ENCODE data around the gene TESPA1. TPM values are rescaled to one million over a fixed set of nuclear protein-coding genes. Genes with fewer than 3 reads are reported as not detected.

TESPA1 gene
- polyA plus RNA-seq (2011; rRNA removed): not detected in 2 replicates
- polyA minus RNA-seq (2011; rRNA and poly(A)+ RNA removed): not detected in 2 replicates

DNA sequence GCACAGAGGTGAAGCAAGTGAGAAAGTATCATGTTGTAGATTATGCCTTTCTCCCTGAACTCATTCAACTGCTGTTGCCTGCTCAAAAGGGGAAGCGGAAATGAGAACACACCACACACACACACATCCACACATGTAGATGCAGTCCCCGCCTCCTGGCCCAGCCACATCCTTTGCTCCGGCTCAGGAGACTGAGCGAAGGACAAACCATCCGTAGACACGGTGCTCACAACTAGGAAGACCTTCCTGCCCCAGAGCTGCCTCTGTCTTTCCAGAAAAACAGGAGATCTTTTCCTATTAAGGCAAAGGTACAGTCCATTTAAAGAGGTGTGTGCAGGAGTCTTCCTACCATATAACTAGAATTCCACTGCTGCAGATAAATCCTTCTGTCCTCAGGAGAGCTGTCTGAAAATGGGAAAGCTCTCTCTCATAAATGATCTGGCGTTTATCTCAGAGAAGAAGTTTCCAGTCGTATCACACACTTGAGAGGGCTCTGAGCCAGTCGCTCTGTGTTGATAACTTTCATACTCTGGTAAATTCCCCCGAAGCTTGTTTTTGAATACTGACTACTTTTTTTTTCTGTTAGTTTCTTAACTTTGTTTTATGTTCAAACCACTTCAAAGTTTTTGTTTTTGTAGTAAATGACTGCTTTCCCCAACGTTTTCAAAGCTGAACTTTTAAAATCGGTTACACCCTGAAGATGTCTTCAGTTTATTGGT is at the start of gene TESPA1:
TSS of gene TESPA1 (minus strand) at position 105 of the 719 bp plus-strand sequence. CDS start 10,200 bp downstream, outside the sequence.
- POLR2A ChIA-PET: no interaction called here
- CTCF ChIA-PET: interaction anchor here (0.7 to 1.0 kb wide), 3 partner anchors 8 to 235 kb away, joined by 3 to 5 read pairs (median 3); no protein-coding TSS in a partner anchor
- no peak for DNase-seq (ENCODE audit: low read depth)
- TF ChIP-seq CTCF (IDR thresholded peaks at IDR 0.05; ENCODE audit: insufficient read depth, low read depth, low read length): no peak
- Histone ChIP-seq H3K36me3 (ENCODE audit: control insufficient read depth, insufficient read depth, low read length) (no peaks in the 10 kb centered on the region), H3K4me3 (ENCODE audit: low read depth, low read length) (no peak within 1 kb of the TSS), H3K27me3 (ENCODE audit: control insufficient read depth, insufficient read depth, low read length) (no peaks in the 10 kb centered on the region; the same call in 1 of the 2 replicates)

GRCh38 chr12:55034218-55034617 is 49.7 kb upstream of the TESPA1 start:
- no peak for TF ChIP-seq CTCF (IDR thresholded peaks at IDR 0.05; ENCODE audit: insufficient read depth, low read depth, low read length)
- DNase-seq (ENCODE audit: low read depth): no peak
- CTCF ChIA-PET: interaction anchor here (1.3 to 3.8 kb wide), 3 partner anchors 9 to 41 kb away, joined by 3 to 12 read pairs (median 3); no protein-coding TSS in a partner anchor
- no peaks in the 10 kb centered on the region for H3K36me3 ChIP-seq (ENCODE audit: control insufficient read depth, insufficient read depth, low read length)
- H3K27me3 ChIP-seq (ENCODE audit: control insufficient read depth, insufficient read depth, low read length): no peaks in the 10 kb centered on the region
- H3K4me3 ChIP-seq (ENCODE audit: low read depth, low read length): no peak overlapping the region
- POLR2A ChIA-PET: no interaction called here

- H3K36me3 ChIP-seq (ENCODE audit: control insufficient read depth, insufficient read depth, low read length): no peaks in the 10 kb centered on the region
- H3K27me3 ChIP-seq (ENCODE audit: control insufficient read depth, insufficient read depth, low read length): no peaks in the 10 kb centered on the region
- POLR2A ChIA-PET: no interaction called here
- TF ChIP-seq CTCF (IDR thresholded peaks at IDR 0.05; ENCODE audit: insufficient read depth, low read depth, low read length): no peak
- H3K4me3 ChIP-seq (ENCODE audit: low read depth, low read length): no peak overlapping the region
- DNase-seq (ENCODE audit: low read depth): no peak
- CTCF ChIA-PET: no interaction called here
Observed at GRCh38 chr12:55025508-55025907, 40.9 kb upstream of the TESPA1 start.

- DNase-seq (ENCODE audit: low read depth): no peak
- Histone ChIP-seq H3K36me3 (ENCODE audit: control insufficient read depth, insufficient read depth, low read length) (no peaks in the 10 kb centered on the region), H3K27me3 (ENCODE audit: control insufficient read depth, insufficient read depth, low read length) (no peaks in the 10 kb centered on the region), H3K4me3 (ENCODE audit: low read depth, low read length) (no peak overlapping the region)
- ChIA-PET CTCF (interaction anchor here (0.8 kb wide), 2 partner anchors 8 to 11 kb away, joined by 3 read pairs; no protein-coding TSS in a partner anchor), POLR2A (no interaction called here)
- no peak for TF ChIP-seq CTCF (IDR thresholded peaks at IDR 0.05; ENCODE audit: insufficient read depth, low read depth, low read length)
Observed at GRCh38 chr12:55024575-55024974, 40.0 kb upstream of the TESPA1 start.

DNA sequence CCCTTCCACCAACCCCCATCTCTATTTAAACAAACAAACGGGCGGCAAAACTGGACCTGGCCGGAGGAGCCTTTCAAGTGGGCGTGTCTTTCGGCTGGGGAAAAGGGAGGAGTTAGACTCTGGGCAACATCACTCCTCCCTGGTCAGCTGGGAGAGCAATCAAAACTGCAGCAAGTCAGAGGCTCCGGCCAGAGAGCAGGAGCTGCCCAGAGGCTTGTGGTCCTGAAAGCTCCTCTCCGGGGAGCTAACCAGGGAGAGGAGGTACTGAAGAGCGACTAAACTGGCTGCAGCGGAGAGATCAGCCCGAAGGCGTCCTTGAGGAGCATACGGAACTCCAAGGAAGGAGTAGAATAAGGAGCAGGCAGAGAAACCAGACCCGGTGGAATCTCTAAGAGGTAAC is 35.2 kb upstream of the TESPA1 start, which contains the start of gene NEUROD4:
TSS of gene NEUROD4 (plus strand) at position 191 of the 400 bp plus-strand sequence. CDS start 6,466 bp downstream, outside the sequence.
- ChIA-PET CTCF (interaction anchor here (1.0 kb wide), 3 partner anchors 27 to 53 kb away, joined by 3 to 6 read pairs (median 3); no protein-coding TSS in a partner anchor), POLR2A (no interaction called here)
- H3K4me3 ChIP-seq (ENCODE audit: low read depth, low read length): no peak within 1 kb of the TSS
- DNase-seq (ENCODE audit: low read depth): no peak
- TF ChIP-seq CTCF (IDR thresholded peaks at IDR 0.05; ENCODE audit: insufficient read depth, low read depth, low read length): no peak
- no peaks in the 10 kb centered on the region for H3K27me3 ChIP-seq (ENCODE audit: control insufficient read depth, insufficient read depth, low read length)
- no peaks in the 10 kb centered on the region for H3K36me3 ChIP-seq (ENCODE audit: control insufficient read depth, insufficient read depth, low read length)
